Amniotic epithelial cell (primary cell): ENCODE data around the gene AGMO.
"Not testable (repeated sequence)": the region's sequence is repeated elsewhere in the genome, so short reads cannot be mapped to it uniquely, and the experiment has no call there.

Experiments used
- DNase-seq: peaks from one replicate; pipeline ENCODE4 v3.0.0-alpha.2; 2010; ENCODE audit warnings: low read depth

AGMO gene

DNA sequence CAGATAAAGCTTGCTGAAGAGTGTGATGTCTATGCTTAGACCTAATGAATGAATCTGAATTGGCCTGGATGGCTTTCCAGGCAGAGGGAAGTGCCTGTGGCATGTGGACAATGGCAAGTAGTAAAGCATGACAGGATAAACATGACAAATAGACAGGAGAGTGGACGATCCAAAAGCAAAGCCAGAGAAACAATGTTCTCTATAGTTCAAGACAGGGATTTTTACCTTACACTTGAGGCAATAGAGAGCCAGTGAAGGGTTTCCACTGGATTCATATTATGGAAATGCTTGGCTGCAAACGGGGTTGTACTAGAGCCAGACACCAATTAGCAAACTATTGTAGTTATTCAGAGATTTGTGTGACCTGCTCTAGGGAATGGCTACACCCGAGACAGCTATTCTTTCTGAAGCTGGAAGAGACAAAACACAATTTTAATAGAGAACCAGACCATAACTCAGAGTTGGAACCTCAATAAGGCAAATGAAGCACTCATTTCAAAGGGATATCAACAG lies 2.3 kb downstream of the AGMO start:
- DNase-seq: no peak

GRCh38 chr7:15558756-15559155 lies 3.1 kb downstream of the AGMO start:
- DNase-seq: peak; percentile 75

GRCh38 chr7:15557686-15558085 lies 4.1 kb downstream of the AGMO start:
- DNase-seq: no peak

- no peak for DNase-seq
These were observed 4.6 kb downstream of the AGMO start for GRCh38 chr7:15557186-15557585.

DNA sequence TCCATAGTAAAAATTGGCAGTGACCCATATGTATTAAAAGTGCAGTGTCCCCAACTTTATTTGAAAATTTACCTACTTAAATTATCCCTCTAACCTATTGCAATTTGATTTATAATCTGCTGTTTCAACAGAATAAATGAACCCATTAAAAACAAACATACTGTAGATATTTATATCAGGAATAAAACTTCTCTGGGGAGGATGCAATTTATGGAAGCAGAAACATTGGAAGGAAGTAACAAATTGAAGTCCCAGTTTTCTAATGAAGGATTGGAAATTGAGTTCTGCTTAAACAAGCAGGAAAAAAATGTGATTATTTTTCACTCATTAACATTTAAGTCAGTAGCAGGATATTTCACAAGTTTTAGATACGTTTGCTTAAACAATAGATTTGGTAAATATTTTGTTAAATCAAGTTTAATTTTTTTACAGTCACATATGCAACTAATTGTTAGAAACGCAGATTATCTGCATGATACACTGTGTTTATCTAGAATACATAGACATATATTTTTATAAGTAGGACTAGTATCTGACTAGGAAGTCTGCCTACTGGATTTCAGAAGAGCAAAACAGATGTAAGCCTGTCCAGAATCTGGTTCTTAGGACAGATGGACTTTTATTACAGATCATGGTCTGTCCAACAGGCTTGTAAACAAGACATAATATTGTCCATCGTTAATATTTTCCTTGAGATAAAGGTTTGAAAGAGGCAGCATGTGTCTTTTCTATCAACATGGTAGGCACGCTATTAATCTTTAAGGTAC lies 5.3 kb downstream of the AGMO start:
- DNase-seq: no peak

DNA sequence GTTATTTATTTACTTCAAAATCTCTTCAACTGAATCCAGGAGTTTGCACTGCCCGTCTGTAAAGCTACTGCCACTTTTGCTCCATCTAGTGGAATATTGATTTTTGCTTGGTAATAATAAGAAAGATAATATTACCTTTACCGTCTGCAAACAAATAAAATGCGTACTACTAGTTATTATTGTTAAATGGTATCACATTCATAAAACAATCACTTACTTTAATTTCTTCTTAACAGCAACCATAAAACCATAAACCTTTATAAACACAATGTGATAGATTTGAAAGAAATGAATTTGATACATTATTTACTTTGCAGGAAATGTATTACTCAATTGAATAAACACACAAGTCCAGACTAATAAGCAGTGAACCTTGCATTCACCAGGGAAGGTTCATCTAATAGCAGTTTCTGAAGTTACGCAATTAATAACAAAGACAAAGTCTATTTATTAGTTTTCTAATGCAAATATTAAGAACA lies 6.4 kb downstream of the AGMO start:
- no peak for DNase-seq

- no peak for DNase-seq
These were observed 7.1 kb downstream of the AGMO start for GRCh38 chr7:15554744-15555143.

- DNase-seq: peak; percentile 43
These were observed 7.7 kb downstream of the AGMO start for GRCh38 chr7:15554081-15554480.

- DNase-seq: not testable (repeated sequence)
These were observed 14.5 kb downstream of the AGMO start for GRCh38 chr7:15547320-15547719.

DNA sequence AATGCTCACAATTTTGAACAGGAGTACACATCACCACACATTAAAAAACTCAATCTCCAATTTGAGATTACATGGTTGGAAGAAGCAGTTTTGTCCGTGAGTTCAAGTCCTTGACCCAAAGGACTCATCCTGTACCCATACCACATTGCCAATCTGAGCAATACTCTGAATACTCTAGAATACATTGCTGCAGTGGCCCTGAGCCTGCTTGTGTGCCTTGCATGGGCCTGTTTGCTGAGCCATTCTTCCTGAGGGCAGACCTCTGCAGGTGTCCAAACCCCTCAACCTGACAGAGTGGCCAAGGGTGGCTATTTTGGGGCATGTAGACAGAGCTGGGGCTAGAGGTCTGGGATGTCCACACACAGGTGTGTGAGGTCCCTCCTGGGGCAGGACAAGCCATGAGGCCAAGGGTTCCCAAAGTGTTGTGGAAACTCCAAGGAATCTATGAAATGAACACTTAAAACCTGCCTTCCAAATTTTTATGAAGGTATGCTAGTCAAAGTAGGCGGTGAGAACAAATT lies 15.5 kb downstream of the AGMO start:
- no peak for DNase-seq

- DNase-seq: no peak
These were observed 17.8 kb downstream of the AGMO start for GRCh38 chr7:15544050-15544449.

DNA sequence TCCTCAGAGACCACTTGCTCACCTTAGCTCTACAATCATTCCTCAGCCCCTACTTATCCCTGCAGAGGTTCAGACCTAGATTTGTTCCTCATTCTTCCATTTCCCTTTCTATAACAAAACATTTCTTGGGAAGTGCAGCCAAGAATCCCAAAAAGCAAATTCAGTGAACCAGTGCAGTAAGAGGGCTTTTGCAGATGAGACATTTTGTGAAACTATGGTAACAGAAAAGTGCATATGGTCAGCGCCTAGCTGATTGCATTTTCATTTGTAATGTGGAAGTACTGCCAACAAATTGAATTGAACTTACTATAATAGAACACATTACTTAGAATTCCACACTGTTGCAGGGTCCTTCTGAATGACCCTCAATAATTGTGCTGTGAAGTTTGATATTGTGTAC lies 18.6 kb downstream of the AGMO start:
- no peak for DNase-seq

- no peak for DNase-seq
These were observed 34.2 kb downstream of the AGMO start for GRCh38 chr7:15527648-15528047.

- DNase-seq: no peak
These were observed 36.1 kb downstream of the AGMO start for GRCh38 chr7:15525652-15526263.

- no peak for DNase-seq
These were observed 37.7 kb downstream of the AGMO start for GRCh38 chr7:15524077-15524476.

- not testable (repeated sequence) for DNase-seq
These were observed 44.0 kb downstream of the AGMO start for GRCh38 chr7:15517865-15518264.

DNA sequence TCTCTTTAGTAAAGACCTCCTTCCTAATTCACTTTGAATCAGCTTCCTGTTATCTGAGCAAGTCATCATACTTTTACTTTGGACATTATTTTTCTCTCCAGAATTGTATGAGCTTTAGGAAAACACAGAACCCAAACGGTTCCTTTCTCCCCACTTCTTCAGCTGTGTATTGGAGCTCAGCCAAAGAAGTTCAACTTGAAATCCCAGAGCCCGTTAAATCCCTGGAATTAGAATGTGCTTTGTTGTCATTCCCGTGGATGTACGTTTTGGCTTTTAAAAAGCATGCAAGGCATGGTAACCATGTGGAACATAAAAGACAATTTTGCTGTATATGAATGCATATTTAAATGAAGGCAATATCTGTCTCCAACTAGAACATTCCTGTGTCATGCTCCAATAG lies 46.6 kb downstream of the AGMO start:
- peak; percentile 40 for DNase-seq

DNA sequence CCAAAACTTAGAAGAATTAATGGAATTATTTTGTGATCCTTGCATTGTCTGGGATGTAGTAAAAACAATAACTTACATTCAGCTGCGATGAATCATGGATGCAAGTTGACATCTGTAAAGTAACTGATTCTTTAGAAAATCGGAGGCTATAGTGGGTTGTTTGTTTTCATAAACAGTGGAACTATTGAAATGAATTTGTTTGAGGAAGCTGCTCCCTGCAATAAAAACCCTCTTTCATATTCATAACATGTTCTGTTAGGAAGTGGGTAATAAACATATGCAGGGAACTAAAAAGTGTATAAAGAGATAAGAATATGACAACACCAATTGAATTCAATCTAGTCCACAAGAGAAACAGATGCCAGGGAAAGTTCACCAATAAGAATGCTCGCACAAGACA lies 53.6 kb downstream of the AGMO start:
- peak; percentile 7 for DNase-seq

DNA sequence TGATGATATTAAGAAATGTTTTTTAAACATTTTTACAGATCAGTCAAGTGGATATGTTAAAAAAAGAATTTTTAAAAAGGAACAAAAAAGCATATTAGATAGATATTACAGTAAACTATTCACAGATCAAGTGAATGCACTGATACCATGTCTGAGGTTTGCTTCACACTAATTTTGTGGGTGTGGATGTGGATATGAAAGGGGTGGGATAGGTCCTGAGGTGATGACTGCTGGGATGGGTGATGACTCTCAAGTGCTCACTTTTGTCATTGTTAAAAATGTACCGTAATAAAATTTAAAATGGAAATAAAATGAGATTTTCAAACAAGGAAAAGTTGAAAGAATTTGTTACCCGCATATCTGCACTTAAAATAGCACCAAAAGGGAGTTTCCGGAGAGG lies 54.1 kb downstream of the AGMO start:
- no peak for DNase-seq

DNA sequence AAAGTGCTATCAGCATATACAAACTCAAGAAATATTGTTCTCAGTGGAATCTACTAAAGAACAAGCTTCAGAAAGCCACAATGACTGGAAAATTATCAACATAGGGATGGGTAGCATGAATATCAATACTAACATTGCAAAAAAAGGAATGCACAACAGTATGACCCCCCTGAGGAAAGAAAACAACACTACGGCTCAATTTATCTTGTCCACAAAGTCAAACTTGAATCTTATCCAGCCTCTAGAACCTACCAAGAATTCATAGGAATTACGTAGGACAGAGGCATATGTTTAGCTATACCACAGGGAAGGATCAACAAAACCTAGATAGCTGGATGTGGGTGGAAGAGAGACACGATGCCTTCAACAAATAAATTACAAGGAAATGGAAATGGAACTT lies 54.6 kb downstream of the AGMO start:
- DNase-seq: no peak

DNA sequence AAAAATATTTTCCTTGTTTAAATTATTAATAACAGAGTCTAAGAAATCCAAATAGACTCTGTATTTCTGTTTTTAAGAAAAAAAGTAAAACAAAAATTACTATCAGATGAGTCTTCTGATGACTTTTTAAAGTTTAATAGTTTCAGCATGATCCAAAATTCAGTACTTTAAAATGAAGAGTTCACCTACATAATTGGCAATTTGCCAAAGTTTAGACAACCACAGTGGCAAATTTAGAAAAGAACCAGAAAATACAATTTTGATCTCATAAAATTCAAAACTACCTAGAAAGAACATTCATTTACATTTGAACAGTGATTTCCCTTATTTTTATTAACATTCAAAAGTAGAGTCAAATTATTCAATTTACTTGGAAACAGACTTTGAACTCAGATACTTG lies 56.1 kb downstream of the AGMO start:
- DNase-seq: no peak

- peak; percentile 21 for DNase-seq
These were observed 57.5 kb downstream of the AGMO start for GRCh38 chr7:15504351-15504750.

GRCh38 chr7:15503603-15504290 lies 58.1 kb downstream of the AGMO start:
- DNase-seq: no peak
